ENCODE results near the gene RPL7A.

Gene RPL7A

DNA sequence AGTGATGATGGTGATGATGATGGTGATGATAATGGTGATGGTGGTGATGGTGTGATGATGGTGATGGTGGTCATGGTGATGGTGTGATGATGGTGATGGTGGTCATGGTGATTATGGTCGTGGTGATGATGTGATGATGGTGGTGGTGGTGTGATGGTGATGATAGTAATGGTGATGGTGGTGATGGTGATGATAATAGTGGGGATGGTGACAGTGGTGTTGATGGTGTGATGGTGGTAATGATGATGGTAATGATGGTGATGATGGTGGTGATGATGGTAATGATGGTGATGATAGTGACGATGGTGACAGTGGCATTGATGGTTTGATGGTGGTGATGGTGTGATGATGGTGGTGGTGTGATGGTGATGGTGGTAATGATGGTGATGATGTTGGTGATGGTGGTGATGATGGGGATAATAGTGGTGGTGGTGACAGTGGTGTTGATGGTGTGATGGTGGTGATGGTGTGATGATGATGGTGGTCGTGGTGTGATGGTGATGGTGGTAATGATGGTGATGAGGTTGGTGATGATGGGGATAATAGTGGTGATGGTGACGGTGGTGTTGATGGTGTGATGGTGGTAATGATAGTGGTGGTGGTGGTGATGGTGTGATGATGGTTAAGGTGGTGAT lies 34.6 kb downstream of the RPL7A start:
- no peaks in the 10 kb centered on the region for H3K27me3 ChIP-seq (ENCODE audit: insufficient read depth, poor library complexity, severe bottlenecking)
- no peak for TF ChIP-seq POLR2AphosphoS5 (IDR thresholded peaks at IDR 0.05; ENCODE audit: low read depth)
- TF ChIP-seq, protein P1, sequence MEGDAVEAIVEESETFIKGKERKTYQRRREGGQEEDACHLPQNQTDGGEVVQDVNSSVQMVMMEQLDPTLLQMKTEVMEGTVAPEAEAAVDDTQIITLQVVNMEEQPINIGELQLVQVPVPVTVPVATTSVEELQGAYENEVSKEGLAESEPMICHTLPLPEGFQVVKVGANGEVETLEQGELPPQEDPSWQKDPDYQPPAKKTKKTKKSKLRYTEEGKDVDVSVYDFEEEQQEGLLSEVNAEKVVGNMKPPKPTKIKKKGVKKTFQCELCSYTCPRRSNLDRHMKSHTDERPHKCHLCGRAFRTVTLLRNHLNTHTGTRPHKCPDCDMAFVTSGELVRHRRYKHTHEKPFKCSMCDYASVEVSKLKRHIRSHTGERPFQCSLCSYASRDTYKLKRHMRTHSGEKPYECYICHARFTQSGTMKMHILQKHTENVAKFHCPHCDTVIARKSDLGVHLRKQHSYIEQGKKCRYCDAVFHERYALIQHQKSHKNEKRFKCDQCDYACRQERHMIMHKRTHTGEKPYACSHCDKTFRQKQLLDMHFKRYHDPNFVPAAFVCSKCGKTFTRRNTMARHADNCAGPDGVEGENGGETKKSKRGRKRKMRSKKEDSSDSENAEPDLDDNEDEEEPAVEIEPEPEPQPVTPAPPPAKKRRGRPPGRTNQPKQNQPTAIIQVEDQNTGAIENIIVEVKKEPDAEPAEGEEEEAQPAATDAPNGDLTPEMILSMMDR (IDR thresholded peaks at IDR 0.05; ENCODE audit: insufficient read depth, low read length), result no peak
- TF ChIP-seq GABPA (IDR thresholded peaks at IDR 0.05; ENCODE audit: low read depth), result no peak
- no peak for TF ChIP-seq SPI1 (IDR thresholded peaks at IDR 0.05; ENCODE audit: borderline replicate concordance, low read depth)
- TF ChIP-seq, protein P2, sequence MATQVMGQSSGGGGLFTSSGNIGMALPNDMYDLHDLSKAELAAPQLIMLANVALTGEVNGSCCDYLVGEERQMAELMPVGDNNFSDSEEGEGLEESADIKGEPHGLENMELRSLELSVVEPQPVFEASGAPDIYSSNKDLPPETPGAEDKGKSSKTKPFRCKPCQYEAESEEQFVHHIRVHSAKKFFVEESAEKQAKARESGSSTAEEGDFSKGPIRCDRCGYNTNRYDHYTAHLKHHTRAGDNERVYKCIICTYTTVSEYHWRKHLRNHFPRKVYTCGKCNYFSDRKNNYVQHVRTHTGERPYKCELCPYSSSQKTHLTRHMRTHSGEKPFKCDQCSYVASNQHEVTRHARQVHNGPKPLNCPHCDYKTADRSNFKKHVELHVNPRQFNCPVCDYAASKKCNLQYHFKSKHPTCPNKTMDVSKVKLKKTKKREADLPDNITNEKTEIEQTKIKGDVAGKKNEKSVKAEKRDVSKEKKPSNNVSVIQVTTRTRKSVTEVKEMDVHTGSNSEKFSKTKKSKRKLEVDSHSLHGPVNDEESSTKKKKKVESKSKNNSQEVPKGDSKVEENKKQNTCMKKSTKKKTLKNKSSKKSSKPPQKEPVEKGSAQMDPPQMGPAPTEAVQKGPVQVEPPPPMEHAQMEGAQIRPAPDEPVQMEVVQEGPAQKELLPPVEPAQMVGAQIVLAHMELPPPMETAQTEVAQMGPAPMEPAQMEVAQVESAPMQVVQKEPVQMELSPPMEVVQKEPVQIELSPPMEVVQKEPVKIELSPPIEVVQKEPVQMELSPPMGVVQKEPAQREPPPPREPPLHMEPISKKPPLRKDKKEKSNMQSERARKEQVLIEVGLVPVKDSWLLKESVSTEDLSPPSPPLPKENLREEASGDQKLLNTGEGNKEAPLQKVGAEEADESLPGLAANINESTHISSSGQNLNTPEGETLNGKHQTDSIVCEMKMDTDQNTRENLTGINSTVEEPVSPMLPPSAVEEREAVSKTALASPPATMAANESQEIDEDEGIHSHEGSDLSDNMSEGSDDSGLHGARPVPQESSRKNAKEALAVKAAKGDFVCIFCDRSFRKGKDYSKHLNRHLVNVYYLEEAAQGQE (IDR thresholded peaks at IDR 0.05; ENCODE audit: insufficient replicate concordance, low read depth), result no peak
- no peak overlapping the region for H3K27ac ChIP-seq (replicated peaks)
- no peak overlapping the region for H3K4me3 ChIP-seq (replicated peaks; ENCODE audit: insufficient read depth, low read length)
- no peak for DNase-seq (ENCODE audit: low read depth in 1 of 2, low spot score in 1 of 2)

DNA sequence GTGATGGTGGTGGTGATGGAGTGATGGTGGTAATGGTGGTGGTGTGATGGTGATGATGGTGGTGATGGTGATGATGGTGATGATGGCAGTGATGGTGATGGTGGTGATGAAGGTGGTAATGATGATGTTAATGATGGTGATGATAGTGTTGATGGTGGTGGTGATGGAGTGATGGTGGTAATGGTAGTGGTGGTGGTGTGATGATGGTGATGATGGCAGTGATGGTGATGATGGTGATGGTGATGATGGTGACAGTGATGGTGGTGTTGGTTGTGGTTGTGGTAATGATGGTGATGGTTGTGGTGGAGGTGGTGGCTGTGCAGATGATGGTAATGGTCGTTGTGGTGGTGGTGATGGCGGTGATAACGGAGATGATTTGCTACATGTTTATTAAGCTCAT lies 35.4 kb downstream of the RPL7A start:
- H3K27ac ChIP-seq (replicated peaks), result no peak overlapping the region
- no peaks in the 10 kb centered on the region for H3K27me3 ChIP-seq (ENCODE audit: insufficient read depth, poor library complexity, severe bottlenecking)
- no peak overlapping the region for H3K4me3 ChIP-seq (replicated peaks; ENCODE audit: insufficient read depth, low read length)
- no peak for DNase-seq (ENCODE audit: low read depth in 1 of 2, low spot score in 1 of 2)
- TF ChIP-seq GABPA (IDR thresholded peaks at IDR 0.05; ENCODE audit: low read depth) (no peak), SPI1 (IDR thresholded peaks at IDR 0.05; ENCODE audit: borderline replicate concordance, low read depth) (no peak), POLR2AphosphoS5 (IDR thresholded peaks at IDR 0.05; ENCODE audit: low read depth) (no peak)
- TF ChIP-seq, protein P1 (IDR thresholded peaks at IDR 0.05; ENCODE audit: insufficient read depth, low read length), result no peak
- TF ChIP-seq, protein P2 (IDR thresholded peaks at IDR 0.05; ENCODE audit: insufficient replicate concordance, low read depth), result no peak

DNA sequence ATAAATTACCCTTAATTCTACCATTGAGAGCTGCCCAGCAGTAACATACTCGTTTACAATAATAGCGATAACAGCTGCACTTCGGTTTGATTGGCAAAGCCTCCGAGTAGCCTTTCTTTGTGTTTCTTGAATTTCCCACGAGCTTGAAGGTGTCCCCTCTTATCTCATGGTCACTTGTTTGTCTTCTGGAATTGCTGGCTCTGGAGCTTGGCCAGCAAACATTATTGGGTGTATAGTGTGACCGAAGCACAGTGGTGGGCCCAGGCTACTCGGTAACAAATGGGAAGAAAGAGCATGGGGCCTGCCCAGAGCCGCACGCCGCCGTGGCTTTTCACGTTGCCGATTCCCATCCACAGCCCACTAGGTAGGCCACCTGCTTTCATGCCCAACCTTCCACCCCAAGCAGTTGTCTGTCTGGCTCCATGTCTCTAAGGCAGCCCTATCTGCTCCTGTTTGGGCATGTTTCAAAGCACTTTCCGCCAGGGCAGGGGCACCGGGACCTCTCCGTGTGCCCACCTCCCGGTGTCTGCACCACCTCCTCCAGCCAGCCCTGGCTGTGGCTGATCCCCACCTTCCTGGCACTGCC lies 36.8 kb downstream of the RPL7A start:
- no peak for DNase-seq (ENCODE audit: low read depth in 1 of 2, low spot score in 1 of 2)
- H3K27ac ChIP-seq (replicated peaks), result no peak overlapping the region
- TF ChIP-seq SPI1 (IDR thresholded peaks at IDR 0.05; ENCODE audit: borderline replicate concordance, low read depth) (no peak), POLR2AphosphoS5 (IDR thresholded peaks at IDR 0.05; ENCODE audit: low read depth) (no peak)
- TF ChIP-seq, protein P1 (IDR thresholded peaks at IDR 0.05; ENCODE audit: insufficient read depth, low read length), result no peak
- H3K27me3 ChIP-seq (ENCODE audit: insufficient read depth, poor library complexity, severe bottlenecking), result no peaks in the 10 kb centered on the region
- H3K4me3 ChIP-seq (replicated peaks; ENCODE audit: insufficient read depth, low read length), result no peak overlapping the region
